ENCODE results near the gene ACVRL1.

Gene ACVRL1

DNA sequence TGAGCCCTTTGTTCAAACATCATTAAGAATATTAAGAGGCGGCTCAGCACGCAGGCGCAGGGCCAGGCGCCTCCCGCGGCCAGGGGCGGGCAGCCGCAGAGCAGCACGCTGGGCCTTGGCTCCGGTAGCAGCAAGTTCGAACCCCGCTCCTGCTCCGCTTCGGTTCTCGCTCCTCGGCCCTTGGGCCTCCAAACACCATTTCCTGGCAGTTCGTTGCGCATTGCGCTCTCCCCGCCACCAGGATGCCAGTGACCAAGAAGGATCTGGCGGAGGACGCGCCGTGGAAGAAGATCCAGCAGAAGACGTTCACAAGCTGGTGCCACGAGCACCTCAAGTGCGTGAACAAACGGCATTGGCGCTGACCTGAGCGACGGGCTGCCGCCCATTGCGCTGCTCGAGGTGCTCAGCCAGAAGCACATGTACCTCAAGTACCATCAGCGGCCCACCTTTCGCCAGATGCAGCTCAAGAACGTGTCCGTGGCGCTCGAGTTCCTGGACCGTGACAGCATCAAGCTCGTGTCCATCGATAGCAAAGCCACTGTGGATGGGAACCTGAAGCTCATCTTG, 6.9 kb upstream of the ACVRL1 start:
- DNase-seq = no peak

DNA sequence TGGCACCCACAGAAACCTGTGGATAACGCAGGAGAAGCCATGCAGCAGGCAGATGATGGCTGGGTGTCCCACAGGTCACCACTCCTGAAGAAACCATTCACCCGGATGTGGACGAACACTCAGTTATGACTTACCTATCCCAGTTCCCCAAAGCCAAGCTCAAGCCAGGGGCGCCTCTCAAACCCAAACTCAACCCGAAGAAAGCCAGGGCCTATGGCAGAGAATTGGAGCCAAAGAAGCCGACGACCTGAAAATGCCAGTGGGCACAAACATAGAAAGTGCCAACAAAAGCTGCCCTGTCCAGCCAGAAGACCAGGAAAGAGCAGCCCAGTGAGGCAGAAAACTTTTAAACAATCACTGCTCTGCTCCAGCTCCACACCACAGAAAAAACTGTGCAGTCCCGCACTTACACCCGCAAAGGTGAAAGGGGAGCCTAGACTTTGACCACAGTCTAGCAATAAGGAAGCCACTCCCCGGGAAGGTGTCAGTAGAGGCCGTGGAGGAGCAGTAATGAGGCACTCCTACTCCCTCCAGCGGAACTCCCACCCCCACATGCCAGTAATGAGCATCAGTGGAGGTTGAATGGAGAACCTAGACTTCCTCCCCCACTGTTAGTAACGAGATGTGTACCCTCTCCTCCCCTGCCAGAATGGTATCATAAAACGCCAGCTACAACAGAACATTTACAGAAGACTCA, 6.0 kb upstream of the ACVRL1 start:
- DNase-seq = no peak

DNA sequence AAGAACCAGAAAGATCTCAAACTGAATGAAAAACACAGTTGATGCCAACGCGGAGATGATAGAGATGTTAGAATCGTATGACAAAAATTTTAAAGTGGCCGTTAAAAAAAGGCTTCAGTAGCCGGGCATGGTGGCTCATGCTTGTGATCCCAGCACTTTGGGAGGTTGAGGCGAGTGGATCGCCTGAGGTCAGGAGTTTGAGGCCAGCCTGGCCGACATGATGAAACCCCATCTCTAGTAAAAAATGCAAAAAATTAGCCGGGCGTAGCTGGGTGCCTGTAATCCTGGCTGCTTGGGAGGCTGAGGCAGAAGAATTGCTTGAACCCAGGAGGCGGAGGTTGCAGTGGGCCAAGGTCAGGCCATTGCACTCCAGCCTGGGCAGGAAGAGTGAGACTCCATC, 5.4 kb upstream of the ACVRL1 start:
- no peak for DNase-seq

DNA sequence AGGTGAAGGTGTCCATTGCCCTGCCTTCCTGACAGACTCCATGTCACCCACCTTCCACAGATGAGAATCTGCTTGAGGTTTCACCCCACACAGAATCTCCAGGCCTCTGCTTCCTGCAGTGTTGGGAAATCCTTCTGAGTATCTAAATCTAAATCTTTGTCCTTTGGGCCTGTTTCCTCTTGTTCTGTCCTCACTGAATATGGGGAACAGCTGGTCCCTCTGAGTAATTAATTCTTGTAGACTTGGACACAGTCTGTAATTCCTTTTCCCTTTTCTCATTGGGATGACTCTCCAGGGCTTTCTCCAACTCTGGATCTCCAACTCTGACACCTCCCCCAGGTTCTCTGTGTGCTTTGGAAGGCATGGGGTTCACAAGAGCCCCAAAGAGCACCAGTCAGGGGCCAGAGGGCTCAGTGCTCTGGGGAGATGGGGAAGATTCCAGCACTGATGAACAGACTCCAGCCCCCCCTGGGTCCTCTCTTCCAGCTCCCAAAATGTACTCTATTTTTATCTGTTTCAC, 2.3 kb upstream of the ACVRL1 start:
- no peak for DNase-seq

DNA sequence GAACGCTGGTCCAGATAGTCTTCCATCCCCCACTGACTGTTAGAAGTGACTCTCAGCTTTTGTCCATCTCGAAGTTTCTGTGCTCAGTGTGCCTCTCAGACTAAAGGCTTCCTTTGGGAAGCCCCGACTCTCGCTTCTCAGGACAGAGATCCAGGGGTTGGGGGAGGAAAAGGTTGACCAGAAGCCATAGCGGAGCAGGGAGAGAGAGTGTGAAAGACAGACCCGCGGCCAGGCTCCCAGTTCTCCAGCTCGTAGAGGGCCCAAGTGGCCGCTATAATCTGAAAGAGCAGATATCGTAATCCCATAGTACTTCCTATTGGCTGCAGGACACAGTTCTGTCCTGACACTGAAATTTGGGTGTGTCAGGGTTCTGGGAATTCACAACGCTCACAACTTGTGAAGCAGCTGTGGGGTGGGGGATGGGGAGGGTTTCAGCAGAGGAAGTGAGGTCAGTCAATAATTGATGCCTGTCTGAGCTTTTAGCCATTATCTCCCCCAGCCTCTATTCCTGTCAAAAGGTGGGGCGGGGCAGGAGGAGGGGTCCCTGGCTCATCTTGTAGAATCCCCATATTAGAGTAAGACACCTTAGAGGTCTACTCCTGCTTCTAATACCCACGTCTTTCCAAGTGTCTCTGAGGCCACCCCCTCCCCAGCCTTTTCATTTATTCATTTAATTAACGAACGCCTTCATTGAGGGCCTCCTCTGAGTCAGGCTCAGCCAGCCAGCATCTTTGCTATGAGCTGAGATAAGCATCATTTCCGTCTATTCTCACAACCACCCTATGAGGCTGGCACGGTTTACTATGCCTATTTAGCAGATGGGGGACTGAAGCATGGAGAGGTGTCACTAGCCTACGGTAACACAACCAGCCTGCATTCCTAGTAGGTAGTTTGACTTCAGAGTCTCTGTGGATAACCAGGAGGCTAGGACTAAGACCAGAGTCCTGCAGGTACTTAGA, 1.6 kb upstream of the ACVRL1 start:
- no peak for DNase-seq

DNA sequence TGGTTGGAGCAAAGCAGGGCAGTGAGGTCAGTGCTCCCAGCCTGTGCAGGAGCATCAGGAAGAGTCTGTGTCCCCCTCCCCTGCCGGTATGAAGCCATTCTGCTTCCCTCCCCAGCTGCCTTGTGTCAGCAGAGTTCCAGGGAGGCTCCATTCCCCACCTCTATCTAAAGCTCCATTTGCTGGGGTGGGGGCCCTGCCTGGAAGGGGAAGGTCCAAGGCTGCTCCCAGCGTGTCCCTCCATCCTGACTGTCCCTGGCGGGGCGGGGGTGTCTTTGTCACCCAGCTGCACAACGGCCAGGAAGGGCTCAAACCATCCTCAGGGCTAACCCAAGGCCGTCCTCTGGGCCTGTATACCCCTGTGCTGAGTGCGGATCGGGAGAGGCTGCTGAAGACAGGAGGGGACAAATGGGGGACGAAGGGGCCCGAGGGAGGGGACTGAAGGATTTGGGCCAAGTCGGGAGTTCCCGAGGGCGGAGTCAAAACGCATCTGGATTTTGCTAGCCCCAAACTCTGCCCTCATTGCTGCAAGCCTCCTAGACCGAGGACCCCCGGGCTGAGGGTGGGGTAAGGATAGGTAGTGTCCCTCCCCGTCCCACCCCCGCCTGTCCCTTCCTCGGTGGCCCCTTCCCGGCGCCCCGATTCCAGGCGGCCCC, 748 bp upstream of the ACVRL1 start:
- no peak for DNase-seq

DNA sequence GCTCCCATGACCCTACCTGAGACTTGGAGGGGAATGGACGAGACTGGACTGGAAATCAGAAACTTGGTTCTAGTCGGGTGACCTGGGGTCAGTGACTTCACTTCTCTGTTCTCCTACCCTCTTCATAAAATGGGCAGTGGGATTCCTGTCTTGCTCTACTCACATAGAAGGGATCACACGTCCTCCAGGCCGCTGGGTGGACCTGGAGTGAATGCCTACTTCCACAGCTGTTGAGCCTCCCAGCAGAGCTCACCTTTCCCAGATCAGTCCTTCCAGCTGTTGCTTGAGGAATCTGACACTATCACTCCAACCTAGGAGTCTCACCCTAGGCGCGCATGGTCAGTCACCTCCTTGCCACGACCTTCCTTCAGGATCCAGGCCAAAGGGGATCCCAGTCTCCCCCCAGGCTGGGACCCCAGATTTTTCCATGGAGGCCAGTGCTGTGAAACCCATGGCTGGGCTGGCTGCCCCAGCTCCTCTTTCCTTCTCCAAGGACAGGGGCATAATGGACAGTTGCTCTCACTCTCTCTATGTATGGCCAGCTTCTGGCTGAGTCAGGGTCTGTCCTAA, 637 bp downstream of the ACVRL1 start:
- no peak for DNase-seq

DNA sequence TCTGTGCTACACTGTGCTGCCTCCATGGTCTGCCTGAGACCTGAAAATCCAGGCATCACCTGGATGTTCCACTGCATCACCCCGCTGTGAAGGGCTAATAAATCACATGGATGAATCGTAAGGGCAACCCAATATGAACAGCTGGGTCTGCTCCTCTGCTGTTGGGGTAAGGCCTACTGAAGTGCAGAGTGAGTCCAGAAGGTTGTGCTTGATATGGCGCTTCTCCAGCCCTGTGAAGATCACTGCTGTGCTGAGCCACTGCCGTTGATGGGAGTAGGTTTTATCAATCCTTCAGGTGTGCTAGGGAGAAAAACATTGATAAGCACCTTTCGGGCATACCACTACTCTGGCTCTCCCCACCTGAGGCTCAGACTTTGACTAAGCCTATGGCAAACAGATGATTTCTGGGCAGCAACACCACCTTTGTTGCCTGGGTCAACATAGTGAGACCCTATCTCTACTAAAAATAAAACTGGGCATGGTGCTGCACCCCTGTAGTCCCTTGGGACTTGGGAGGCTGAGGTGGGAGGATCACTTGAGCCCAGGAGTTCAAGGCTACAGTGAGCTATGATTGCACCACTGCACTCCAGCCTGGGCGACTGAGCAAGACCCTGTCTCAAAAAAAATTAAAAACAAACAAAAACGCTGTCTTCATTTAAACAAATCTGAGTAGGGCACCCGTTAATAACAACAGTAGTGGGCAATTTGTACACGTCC, 1.7 kb downstream of the ACVRL1 start:
- DNase-seq = no peak

DNA sequence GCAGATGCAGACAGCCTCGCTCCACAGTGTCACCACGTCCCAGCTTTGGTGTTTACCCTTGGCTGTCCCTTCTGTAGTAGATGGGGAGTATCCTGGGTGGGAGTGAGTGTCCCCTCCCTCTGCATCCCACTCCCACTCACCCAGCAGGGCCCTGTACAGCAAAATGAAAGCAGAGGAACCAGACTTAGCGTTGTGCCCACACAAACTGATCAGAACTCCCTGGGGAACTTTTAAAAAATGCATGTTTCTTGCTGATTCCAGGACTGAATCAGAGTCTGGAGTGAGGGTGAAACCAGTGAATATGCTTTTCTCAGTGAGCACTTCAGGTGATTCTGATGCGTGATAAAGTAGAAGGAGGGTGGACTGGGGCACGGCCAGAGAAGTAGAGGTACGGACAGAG, 2.9 kb downstream of the ACVRL1 start:
- DNase-seq = no peak

DNA sequence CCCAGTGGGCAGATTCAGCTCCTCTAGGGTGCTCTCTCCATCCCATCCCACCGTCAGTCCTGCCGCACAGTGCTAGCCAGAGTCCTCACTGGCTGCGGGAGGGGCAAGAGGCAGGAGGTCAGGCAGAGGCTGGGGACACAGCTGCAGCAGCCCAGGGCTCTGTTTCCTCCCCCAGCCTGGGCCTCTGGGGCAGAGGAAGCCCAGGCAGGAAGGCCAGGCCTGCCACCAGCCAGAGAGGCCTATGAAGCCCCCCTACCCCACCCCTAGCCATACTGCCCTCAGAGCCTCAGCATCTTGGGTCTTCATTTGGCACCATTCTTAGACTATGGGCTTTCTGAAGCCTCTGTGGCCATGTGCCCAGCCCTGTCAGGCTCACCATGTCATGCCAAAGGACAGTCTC, 3.4 kb downstream of the ACVRL1 start:
- DNase-seq = no peak

DNA sequence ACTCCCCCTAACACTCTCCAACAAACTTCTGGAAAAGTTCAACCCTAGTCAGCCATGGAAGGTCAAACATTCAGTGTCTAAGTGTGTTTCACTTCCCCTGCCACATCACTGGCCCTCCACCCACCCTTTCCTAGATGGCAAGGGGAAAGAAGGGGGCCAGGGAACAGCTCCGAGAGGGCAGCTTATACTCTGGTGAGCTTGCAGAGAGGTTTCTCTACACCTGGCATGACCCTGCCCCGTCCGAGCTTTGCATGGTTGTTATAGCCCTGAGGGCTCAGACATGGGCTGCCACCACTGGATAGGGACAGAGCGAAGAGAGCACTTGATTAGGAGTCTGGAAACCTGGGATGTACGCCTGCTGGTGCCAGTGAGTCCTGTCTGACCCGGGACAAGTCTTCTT, 4.0 kb downstream of the ACVRL1 start:
- DNase-seq = no peak

DNA sequence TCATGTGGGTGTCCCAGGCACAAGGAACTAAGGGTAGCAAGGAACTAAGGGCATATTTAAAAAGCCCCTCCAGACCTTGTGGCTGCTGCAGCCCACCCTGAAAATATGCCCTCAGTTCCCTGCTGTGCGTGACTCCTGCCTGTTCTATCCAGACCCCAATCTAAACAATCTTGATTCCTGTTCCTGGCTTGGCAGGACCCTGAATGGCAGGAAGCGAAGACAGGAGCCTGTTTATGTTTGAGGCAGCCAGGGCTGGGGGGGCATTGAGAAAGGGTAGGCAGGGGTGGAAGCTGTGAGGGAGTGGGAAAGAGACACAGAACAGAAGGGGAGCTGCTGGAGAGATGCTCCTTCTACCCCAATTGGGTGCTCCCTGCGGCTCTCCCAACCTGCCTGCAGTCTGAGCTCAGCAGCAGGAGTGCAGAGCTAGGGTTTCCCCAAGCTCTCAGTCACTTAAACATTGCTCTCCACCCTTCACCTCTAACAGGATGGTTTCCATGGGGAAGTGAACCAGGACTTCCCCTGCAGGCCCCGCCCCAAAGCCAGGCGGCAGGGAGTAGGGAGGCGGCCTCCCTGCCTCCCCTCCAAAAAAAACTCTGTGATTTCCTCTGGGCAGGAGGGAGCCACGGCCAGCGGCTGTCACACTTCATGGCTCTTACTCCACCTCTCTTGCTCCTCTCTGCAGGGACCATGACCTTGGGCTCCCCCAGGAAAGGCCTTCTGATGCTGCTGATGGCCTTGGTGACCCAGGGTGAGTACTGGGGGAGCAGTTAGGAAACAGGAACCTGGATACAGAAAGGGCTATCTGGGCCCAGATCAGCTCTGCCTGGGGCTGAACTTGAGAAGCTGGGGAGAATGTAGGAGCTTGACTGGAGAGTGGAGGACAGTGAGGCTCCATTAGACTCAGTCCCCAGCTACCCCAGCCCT, 4.7 kb downstream of the ACVRL1 start:
- DNase-seq = no peak

DNA sequence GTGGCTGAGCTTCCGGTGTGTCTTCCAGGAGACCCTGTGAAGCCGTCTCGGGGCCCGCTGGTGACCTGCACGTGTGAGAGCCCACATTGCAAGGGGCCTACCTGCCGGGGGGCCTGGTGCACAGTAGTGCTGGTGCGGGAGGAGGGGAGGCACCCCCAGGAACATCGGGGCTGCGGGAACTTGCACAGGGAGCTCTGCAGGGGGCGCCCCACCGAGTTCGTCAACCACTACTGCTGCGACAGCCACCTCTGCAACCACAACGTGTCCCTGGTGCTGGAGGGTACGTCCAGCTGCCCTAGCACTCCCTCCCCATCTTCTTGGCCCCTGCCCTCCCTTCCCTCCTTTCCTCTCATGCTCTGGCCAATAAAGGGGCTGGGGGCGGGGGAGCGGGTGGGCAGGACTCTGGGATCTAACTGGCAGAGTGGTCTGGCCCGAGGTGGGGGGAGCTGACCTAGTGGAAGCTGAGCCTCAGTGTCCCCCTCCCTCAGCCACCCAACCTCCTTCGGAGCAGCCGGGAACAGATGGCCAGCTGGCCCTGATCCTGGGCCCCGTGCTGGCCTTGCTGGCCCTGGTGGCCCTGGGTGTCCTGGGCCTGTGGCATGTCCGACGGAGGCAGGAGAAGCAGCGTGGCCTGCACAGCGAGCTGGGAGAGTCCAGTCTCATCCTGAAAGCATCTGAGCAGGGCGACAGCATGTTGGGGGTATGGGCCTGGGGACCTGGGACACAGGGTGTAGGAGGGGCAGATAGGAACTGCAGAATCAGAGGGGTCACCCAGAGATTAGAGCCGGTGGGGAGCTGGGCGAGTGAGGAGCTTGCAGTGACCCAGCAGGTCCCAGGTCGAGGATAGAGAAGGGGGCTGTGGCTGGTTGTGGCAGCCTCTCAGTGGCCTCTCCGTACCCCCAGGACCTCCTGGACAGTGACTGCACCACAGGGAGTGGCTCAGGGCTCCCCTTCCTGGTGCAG, 6.0 kb downstream of the ACVRL1 start:
- DNase-seq = no peak

DNA sequence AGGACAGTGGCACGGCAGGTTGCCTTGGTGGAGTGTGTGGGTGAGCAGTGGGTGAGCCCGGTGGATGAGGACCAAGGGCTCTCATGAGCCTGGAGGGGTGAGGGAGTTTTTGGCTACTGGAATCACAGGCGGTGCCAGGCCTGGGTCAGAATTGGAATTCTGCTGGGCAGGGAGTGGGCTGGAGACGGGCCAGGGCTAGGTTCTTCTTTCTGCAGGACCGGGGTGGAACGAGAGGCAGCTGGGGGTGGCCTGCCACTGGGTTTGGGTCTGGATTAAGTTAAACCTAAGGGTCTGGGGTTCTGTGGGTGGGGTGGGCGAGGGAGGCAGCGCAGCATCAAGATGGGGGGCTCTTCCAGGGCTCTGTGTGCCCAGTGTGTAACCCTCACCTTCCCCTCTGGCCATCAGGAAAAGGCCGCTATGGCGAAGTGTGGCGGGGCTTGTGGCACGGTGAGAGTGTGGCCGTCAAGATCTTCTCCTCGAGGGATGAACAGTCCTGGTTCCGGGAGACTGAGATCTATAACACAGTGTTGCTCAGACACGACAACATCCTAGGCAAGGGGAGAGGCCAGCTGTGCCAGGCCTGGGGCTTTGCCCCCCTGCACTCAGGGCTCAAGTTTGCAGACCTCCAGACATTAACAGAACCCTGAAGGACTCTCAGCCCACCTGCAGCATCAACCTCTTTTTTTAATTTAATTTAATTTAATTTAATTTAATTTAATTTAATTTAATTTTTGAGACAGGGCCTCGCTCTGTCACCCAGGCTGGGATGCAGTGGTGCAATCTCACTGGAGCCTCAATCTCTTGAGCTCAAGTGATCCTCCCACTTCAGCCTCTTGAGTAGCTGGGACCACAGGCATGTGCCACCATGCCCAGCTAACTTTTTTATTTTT, 7.0 kb downstream of the ACVRL1 start:
- DNase-seq = no peak

DNA sequence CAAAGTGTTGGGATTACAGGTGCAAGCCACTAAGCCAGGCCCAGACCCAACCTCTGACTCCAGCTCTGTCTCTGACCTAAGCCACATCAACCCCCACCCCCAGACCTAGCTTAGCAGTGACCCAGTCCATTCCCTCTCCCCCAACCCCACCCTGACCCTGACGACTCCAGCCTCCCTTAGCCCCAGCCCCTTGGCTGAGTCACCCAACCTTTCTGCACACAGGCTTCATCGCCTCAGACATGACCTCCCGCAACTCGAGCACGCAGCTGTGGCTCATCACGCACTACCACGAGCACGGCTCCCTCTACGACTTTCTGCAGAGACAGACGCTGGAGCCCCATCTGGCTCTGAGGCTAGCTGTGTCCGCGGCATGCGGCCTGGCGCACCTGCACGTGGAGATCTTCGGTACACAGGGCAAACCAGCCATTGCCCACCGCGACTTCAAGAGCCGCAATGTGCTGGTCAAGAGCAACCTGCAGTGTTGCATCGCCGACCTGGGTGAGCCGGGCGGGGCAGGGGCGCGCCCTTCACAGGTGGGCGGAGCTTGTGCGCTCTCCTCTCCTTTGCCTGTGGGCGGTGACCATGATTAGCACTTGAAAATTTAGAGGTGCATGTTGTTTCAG, 7.8 kb downstream of the ACVRL1 start:
- no peak for DNase-seq

DNA sequence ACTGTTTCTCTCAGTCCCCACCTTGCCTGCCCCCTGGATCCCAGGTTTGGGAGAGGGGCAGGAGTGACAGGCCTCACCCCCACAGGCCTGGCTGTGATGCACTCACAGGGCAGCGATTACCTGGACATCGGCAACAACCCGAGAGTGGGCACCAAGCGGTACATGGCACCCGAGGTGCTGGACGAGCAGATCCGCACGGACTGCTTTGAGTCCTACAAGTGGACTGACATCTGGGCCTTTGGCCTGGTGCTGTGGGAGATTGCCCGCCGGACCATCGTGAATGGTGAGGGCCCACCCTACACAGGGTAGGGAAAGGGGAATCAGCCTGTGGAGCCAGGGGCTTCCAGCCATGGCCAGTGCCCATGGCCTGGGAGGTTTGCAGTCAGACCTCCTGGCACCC, 8.6 kb downstream of the ACVRL1 start:
- no peak for DNase-seq

DNA sequence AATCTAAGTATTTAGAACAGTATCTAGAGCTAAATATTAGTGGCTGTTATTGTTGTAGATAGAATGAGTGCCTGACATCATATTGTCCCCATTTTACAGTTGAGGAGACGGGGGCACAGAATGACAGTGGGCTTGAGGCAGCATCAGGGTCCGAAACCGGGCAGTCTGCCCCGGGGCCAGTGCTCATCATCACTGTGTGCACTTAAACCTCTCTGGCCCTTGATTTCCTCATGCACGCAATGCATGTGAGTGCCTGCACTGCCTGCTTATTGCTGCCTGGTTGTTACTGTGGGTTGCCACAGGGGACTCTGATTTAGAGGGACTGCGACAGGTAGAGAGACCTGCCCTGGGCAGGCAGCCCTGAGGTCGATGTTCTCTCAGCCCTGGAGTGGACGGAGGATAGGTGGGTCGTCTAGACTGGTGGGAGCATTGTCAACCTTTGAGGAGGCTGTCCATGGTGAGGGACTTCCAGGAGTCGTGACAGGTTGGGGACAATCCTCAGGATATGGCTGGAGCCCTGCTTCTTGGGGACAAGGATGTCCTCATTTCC, 9.8 kb downstream of the ACVRL1 start:
- no peak for DNase-seq
